ENCODE results near the gene FOXP1.

The FOXP1 gene

DNA sequence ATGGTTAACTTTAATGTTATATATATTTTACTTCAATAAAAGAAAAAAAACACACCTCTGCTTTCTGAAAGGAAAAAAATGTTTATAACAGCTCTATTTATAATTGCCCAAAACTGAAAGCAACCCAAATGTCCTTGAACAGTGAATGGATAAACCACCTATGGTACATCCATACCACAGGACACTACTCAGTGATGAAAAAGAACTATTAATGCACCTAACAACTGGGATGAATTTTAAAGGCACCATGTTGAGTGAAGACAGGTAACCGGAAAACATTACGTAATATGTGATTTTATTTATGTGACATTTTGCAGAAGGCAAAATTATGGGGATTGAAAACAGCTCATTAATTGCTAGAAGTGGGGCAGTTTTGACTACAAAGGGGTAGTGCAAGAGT, 23.8 kb upstream of the FOXP1 start:
- no peaks in the 10 kb centered on the region for H3K27me3 ChIP-seq (ENCODE audit: control insufficient read depth in 1 of 2, insufficient read depth in 2 of 2, low read length in 2 of 2)
- no peak overlapping the region for H3K4me3 ChIP-seq (ENCODE audit: low read depth in 1 of 2, low read length in 2 of 2)
- H3K27ac ChIP-seq (ENCODE audit: low read depth, low read length) = no peak overlapping the region
- no peaks in the 10 kb centered on the region for H3K9me3 ChIP-seq (ENCODE audit: low read length)
- no peaks in the 10 kb centered on the region for H3K36me3 ChIP-seq (ENCODE audit: insufficient read depth, low read length)
- no peaks in the 10 kb centered on the region for H3K4me1 ChIP-seq (ENCODE audit: insufficient read depth, low read length)
- no peak overlapping the region for H3K9ac ChIP-seq (ENCODE audit: low read length)

GRCh38 chr3:71606582-71606981, 23.1 kb upstream of the FOXP1 start:
- Histone ChIP-seq H3K4me3 (ENCODE audit: low read depth in 1 of 2, low read length in 2 of 2) (no peak overlapping the region), H3K27ac (ENCODE audit: low read depth, low read length) (no peak overlapping the region)

DNA sequence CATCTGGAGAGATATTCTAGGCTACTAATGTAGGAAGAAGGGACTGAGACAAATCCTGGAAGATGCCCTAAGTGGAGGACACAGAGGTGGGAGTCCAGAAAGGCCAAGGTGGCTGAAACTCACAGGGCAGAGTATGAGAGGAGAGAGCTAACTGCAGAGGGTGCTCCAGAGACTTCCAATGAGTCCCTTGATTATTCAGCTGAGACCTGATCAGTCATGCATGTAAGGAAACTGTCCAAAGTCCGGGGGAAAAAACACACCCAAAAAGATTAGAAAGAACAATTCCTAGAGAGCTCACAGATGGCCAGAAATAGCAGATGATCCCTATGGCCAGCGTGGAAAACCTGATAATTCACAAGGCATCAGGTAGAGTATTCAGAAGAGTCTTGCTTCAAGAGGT, 18.7 kb upstream of the FOXP1 start:
- H3K9me3 ChIP-seq (ENCODE audit: low read length) = no peaks in the 10 kb centered on the region
- H3K36me3 ChIP-seq (ENCODE audit: insufficient read depth, low read length) = no peaks in the 10 kb centered on the region
- no peak overlapping the region for H3K9ac ChIP-seq (ENCODE audit: low read length)
- no peaks in the 10 kb centered on the region for H3K4me1 ChIP-seq (ENCODE audit: insufficient read depth, low read length)
- H3K27me3 ChIP-seq (ENCODE audit: control insufficient read depth in 1 of 2, insufficient read depth in 2 of 2, low read length in 2 of 2) = no peaks in the 10 kb centered on the region
- no peak overlapping the region for H3K27ac ChIP-seq (ENCODE audit: low read depth, low read length)
- H3K4me3 ChIP-seq (ENCODE audit: low read depth in 1 of 2, low read length in 2 of 2) = no peak overlapping the region

More at GRCh38 chr3:71606582-71606981, 23.1 kb upstream of the FOXP1 start:
- no peaks in the 10 kb centered on the region for H3K36me3 ChIP-seq (ENCODE audit: insufficient read depth, low read length)
- H3K9me3 ChIP-seq (ENCODE audit: low read length) = no peaks in the 10 kb centered on the region
- H3K4me1 ChIP-seq (ENCODE audit: insufficient read depth, low read length) = no peaks in the 10 kb centered on the region
- no peak overlapping the region for H3K9ac ChIP-seq (ENCODE audit: low read length)
- H3K27me3 ChIP-seq (ENCODE audit: control insufficient read depth in 1 of 2, insufficient read depth in 2 of 2, low read length in 2 of 2) = no peaks in the 10 kb centered on the region

DNA sequence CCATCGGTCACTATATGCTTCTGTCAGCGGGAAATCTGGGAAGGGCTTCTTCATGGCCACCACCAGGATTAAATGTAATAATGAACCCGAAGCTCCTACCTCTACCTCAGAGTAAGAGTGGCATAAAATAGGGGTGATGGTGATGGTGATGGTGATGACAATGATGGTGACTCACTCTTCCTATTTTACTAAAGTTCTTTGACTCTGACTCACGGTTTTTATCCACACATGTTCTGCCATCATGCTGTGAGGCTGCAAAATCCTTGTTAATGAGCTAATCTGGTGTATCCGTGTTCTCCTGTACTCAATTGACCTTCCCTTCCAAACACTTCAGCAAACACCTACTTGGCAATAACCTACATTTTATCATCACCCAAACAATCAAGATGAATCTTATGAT, 18.3 kb upstream of the FOXP1 start:
- H3K36me3 ChIP-seq (ENCODE audit: insufficient read depth, low read length) = no peaks in the 10 kb centered on the region
- H3K9ac ChIP-seq (ENCODE audit: low read length) = no peak overlapping the region
- no peaks in the 10 kb centered on the region for H3K9me3 ChIP-seq (ENCODE audit: low read length)
- H3K27me3 ChIP-seq (ENCODE audit: control insufficient read depth in 1 of 2, insufficient read depth in 2 of 2, low read length in 2 of 2) = no peaks in the 10 kb centered on the region
- no peaks in the 10 kb centered on the region for H3K4me1 ChIP-seq (ENCODE audit: insufficient read depth, low read length)
- no peak overlapping the region for H3K4me3 ChIP-seq (ENCODE audit: low read depth in 1 of 2, low read length in 2 of 2)
- no peak overlapping the region for H3K27ac ChIP-seq (ENCODE audit: low read depth, low read length)

DNA sequence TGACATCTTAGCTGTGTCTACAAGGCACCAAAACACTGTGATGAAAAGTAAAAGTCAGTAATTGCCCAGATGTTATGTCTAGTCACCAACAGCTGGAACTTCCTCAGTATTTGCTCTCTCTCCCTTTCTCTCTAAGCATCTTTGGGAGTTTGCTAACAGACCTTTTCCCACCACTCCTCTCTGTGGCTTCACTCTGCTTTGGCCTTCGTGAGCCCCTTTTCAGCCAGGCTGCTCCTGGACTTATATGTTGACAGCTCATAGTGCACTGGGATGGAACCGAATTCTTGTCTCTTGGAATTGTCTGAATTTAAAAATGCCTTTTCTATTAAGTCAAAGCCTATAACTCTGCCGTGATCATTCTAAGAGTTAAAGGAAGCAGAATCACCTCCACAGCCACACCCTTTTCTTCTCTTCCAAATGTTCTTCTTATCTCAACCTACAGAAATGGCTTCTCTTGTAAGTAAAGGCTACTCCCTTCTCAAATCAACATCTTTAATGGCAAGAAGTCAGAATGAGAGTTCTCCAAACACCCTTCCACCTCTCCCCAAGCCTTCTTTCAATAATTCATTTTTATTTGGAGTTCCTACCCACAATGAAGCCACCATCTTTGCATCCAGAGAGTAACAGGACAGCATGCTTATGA, 17.2 kb upstream of the FOXP1 start:
- no peaks in the 10 kb centered on the region for H3K9me3 ChIP-seq (ENCODE audit: low read length)
- H3K27ac ChIP-seq (ENCODE audit: low read depth, low read length) = no peak overlapping the region
- no peak overlapping the region for H3K4me3 ChIP-seq (ENCODE audit: low read depth in 1 of 2, low read length in 2 of 2)
- H3K9ac ChIP-seq (ENCODE audit: low read length) = no peak overlapping the region
- H3K27me3 ChIP-seq (ENCODE audit: control insufficient read depth in 1 of 2, insufficient read depth in 2 of 2, low read length in 2 of 2) = no peaks in the 10 kb centered on the region
- H3K4me1 ChIP-seq (ENCODE audit: insufficient read depth, low read length) = no peaks in the 10 kb centered on the region
- H3K36me3 ChIP-seq (ENCODE audit: insufficient read depth, low read length) = no peaks in the 10 kb centered on the region

DNA sequence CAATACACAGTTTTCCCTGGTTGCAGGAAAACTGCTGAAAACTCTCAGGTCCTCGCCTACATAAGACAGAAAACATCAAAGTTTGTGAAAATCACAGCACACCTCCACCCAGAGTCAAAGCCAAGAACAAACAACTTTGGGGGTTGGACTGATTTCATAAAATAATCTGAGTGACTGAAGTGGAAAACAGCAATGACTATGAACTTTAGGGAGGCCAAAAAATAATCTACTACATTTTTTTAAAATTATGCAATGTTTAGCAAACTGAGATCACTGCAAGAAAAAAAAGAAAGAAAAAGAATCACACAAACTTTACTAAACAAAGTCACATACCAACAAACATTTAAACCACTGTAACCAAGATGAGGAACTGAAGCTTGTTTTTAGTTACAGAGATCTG, 15.9 kb upstream of the FOXP1 start:
- no peaks in the 10 kb centered on the region for H3K36me3 ChIP-seq (ENCODE audit: insufficient read depth, low read length)

DNA sequence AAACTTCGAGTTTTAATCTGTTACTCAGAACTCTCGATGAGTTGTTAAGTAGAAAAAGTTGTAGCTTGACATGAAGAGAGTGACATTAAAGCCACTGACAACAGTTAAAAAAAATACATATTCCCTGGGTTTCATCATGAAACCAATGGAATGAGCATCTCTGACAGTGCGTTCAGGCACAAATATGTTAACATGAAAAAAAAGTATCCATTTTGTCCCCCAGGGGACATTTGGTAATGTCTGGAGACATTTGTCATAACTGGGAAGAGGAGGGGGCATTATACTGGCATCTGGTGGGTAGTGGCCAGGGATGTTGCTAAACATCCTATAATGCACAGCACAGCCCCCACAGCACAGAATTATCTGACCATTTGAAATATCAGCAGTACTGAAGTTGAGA, 14.8 kb upstream of the FOXP1 start:
- Histone ChIP-seq H3K9ac (ENCODE audit: low read length) (no peak overlapping the region), H3K4me1 (ENCODE audit: insufficient read depth, low read length) (peaks cover under 1% of the 10 kb centered on the region), H3K27ac (ENCODE audit: low read depth, low read length) (no peak overlapping the region), H3K36me3 (ENCODE audit: insufficient read depth, low read length) (no peaks in the 10 kb centered on the region), H3K9me3 (ENCODE audit: low read length) (no peaks in the 10 kb centered on the region), H3K4me3 (ENCODE audit: low read depth in 1 of 2, low read length in 2 of 2) (no peak overlapping the region), H3K27me3 (ENCODE audit: control insufficient read depth in 1 of 2, insufficient read depth in 2 of 2, low read length in 2 of 2) (no peaks in the 10 kb centered on the region)

More for the DNA sequence above, 15.9 kb upstream of the FOXP1 start:
- Histone ChIP-seq H3K9ac (ENCODE audit: low read length) (no peak overlapping the region), H3K27me3 (ENCODE audit: control insufficient read depth in 1 of 2, insufficient read depth in 2 of 2, low read length in 2 of 2) (no peaks in the 10 kb centered on the region), H3K4me1 (ENCODE audit: insufficient read depth, low read length) (no peaks in the 10 kb centered on the region), H3K27ac (ENCODE audit: low read depth, low read length) (no peak overlapping the region), H3K4me3 (ENCODE audit: low read depth in 1 of 2, low read length in 2 of 2) (no peak overlapping the region), H3K9me3 (ENCODE audit: low read length) (no peaks in the 10 kb centered on the region)

DNA sequence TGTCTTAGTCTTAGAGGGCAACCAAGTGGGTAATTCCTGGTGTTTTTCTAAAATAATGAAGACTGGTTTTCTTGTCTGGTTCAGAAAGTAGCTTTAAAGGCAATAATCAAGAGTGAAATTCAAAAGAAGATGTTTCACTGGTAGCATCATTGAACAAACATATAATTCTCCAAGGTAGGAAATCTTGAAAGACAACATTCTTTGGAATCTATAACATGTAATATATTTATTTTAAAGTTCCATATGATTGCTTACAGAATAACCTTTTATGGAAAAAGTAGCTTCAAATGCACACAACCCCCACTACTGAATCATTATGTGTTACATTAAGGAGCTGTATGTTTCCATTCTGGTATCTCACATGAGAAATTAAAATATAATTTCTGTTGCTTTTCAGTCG, 13.8 kb upstream of the FOXP1 start:
- H3K4me1 ChIP-seq (ENCODE audit: insufficient read depth, low read length) = peaks cover 6% of the 10 kb centered on the region

DNA sequence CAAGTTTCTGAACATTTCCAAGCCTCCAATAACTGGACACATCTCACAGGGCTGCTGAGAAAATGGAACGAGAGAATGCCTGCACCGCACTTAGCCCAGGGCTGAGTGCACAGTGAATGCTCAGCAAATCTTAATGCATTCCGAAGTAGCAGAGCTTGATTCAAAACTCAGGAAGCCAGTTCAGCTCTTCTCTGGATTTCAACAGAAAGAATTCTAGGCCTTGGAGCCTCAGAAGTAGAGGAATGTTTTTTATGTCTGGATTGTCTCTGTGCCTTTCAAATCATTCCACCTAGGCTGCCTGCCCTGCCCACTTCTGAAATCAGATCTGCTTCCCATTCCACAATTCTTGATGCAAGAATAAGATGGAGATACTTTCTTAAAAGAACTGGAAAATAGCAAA, 9.6 kb upstream of the FOXP1 start:
- Histone ChIP-seq H3K4me3 (ENCODE audit: low read depth in 1 of 2, low read length in 2 of 2) (no peak overlapping the region), H3K36me3 (ENCODE audit: insufficient read depth, low read length) (no peaks in the 10 kb centered on the region), H3K9me3 (ENCODE audit: low read length) (no peaks in the 10 kb centered on the region), H3K27ac (ENCODE audit: low read depth, low read length) (no peak overlapping the region), H3K9ac (ENCODE audit: low read length) (no peak overlapping the region), H3K4me1 (ENCODE audit: insufficient read depth, low read length) (peaks cover 6% of the 10 kb centered on the region), H3K27me3 (ENCODE audit: control insufficient read depth in 1 of 2, insufficient read depth in 2 of 2, low read length in 2 of 2) (no peaks in the 10 kb centered on the region)

More for the DNA sequence above, 13.8 kb upstream of the FOXP1 start:
- Histone ChIP-seq H3K36me3 (ENCODE audit: insufficient read depth, low read length) (no peaks in the 10 kb centered on the region), H3K27ac (ENCODE audit: low read depth, low read length) (no peak overlapping the region), H3K9ac (ENCODE audit: low read length) (no peak overlapping the region), H3K27me3 (ENCODE audit: control insufficient read depth in 1 of 2, insufficient read depth in 2 of 2, low read length in 2 of 2) (no peaks in the 10 kb centered on the region), H3K9me3 (ENCODE audit: low read length) (no peaks in the 10 kb centered on the region), H3K4me3 (ENCODE audit: low read depth in 1 of 2, low read length in 2 of 2) (no peak overlapping the region)

GRCh38 chr3:71591101-71591500, 7.6 kb upstream of the FOXP1 start:
- Histone ChIP-seq H3K9ac (ENCODE audit: low read length) (no peak overlapping the region), H3K4me3 (ENCODE audit: low read depth in 1 of 2, low read length in 2 of 2) (no peak overlapping the region), H3K4me1 (ENCODE audit: insufficient read depth, low read length) (peaks cover 22% of the 10 kb centered on the region), H3K27me3 (ENCODE audit: control insufficient read depth in 1 of 2, insufficient read depth in 2 of 2, low read length in 2 of 2) (no peaks in the 10 kb centered on the region), H3K36me3 (ENCODE audit: insufficient read depth, low read length) (no peaks in the 10 kb centered on the region), H3K27ac (ENCODE audit: low read depth, low read length) (no peak overlapping the region), H3K9me3 (ENCODE audit: low read length) (no peaks in the 10 kb centered on the region)

DNA sequence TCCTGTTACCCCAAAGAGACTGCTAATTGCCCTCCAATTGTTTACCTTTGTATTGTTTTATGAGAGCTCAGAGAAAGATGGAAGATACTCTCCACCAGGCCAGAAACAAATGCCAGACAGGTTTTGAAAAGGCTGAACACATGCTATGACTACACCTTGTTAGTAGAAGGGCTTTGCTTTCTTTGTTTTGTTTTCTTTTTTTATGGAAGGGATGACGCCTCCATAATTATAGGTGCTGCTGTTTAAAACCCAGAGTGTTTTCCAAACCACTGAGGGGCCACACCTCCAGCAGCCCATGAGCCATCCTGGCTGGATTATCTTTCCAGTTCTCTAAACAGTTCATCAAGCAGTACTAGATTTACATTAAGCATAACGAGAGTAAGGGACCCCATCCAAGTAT, 5.6 kb upstream of the FOXP1 start:
- Histone ChIP-seq H3K4me3 (ENCODE audit: low read depth in 1 of 2, low read length in 2 of 2) (no peak overlapping the region), H3K4me1 (ENCODE audit: insufficient read depth, low read length) (peaks cover 30% of the 10 kb centered on the region), H3K9me3 (ENCODE audit: low read length) (no peaks in the 10 kb centered on the region), H3K9ac (ENCODE audit: low read length) (no peak overlapping the region), H3K36me3 (ENCODE audit: insufficient read depth, low read length) (no peaks in the 10 kb centered on the region), H3K27ac (ENCODE audit: low read depth, low read length) (no peak overlapping the region), H3K27me3 (ENCODE audit: control insufficient read depth in 1 of 2, insufficient read depth in 2 of 2, low read length in 2 of 2) (no peaks in the 10 kb centered on the region)

GRCh38 chr3:71587958-71588357, 4.4 kb upstream of the FOXP1 start:
- H3K4me3 ChIP-seq (ENCODE audit: low read depth in 1 of 2, low read length in 2 of 2) = no peak overlapping the region
- H3K27me3 ChIP-seq (ENCODE audit: control insufficient read depth in 1 of 2, insufficient read depth in 2 of 2, low read length in 2 of 2) = no peaks in the 10 kb centered on the region
- no peaks in the 10 kb centered on the region for H3K9me3 ChIP-seq (ENCODE audit: low read length)
- H3K9ac ChIP-seq (ENCODE audit: low read length) = no peak overlapping the region
- H3K27ac ChIP-seq (ENCODE audit: low read depth, low read length) = no peak overlapping the region
- H3K36me3 ChIP-seq (ENCODE audit: insufficient read depth, low read length) = no peaks in the 10 kb centered on the region
- H3K4me1 ChIP-seq (ENCODE audit: insufficient read depth, low read length) = peaks cover 26% of the 10 kb centered on the region
